ENCODE results near the gene GOLPH3L.
"Not testable (repeated sequence)": the region's sequence is repeated elsewhere in the genome, so short reads cannot be mapped to it uniquely, and the experiment has no call there.

The GOLPH3L gene

GRCh38 chr1:150634839-150635622 lies 61.9 kb downstream of the GOLPH3L start:
- not testable (repeated sequence) for H3K27me3 Mint-ChIP-seq; H3K4me3 Mint-ChIP-seq; H3K27ac Mint-ChIP-seq; H3K9me3 Mint-ChIP-seq; H3K4me1 Mint-ChIP-seq (ENCODE audit: low read depth); H3K36me3 Mint-ChIP-seq (ENCODE audit: low read depth)

- H3K27ac Mint-ChIP-seq = no peak within 1 kb of the TSS
- H3K4me1 Mint-ChIP-seq (ENCODE audit: low read depth) = peaks cover 7% of the 10 kb centered on the region
- H3K27me3 Mint-ChIP-seq = no peaks in the 10 kb centered on the region
- peaks cover 39% of the 10 kb centered on the region for H3K36me3 Mint-ChIP-seq (ENCODE audit: low read depth)
- no peak within 1 kb of the TSS for H3K4me3 Mint-ChIP-seq
- no peaks in the 10 kb centered on the region for H3K9me3 Mint-ChIP-seq
These were observed 67.6 kb downstream of the GOLPH3L start, which contains the start of gene ENSA for GRCh38 chr1:150629115-150629928. ENSA (minus strand) TSS chr1:150629612; CDS start chr1:150629470, 142 bp downstream.

- Mint-ChIP-seq H3K9me3 (no peaks in the 10 kb centered on the region), H3K36me3 (ENCODE audit: low read depth) (peaks cover 44% of the 10 kb centered on the region), H3K27ac (no peak overlapping the region), H3K4me3 (no peak overlapping the region), H3K4me1 (ENCODE audit: low read depth) (peaks cover 7% of the 10 kb centered on the region), H3K27me3 (no peaks in the 10 kb centered on the region)
These were observed 68.2 kb downstream of the GOLPH3L start for GRCh38 chr1:150628766-150629114.

GRCh38 chr1:150627826-150628410 lies 69.0 kb downstream of the GOLPH3L start:
- Mint-ChIP-seq H3K27ac (no peak overlapping the region), H3K4me1 (ENCODE audit: low read depth) (peaks cover 7% of the 10 kb centered on the region), H3K36me3 (ENCODE audit: low read depth) (peaks cover 53% of the 10 kb centered on the region), H3K27me3 (no peaks in the 10 kb centered on the region), H3K4me3 (no peak overlapping the region), H3K9me3 (no peaks in the 10 kb centered on the region)

GRCh38 chr1:150626150-150626549 lies 70.8 kb downstream of the GOLPH3L start:
- Mint-ChIP-seq H3K4me3 (peak overlapping the region; percentile 62), H3K36me3 (ENCODE audit: low read depth) (peaks cover 66% of the 10 kb centered on the region), H3K4me1 (ENCODE audit: low read depth) (peaks cover 7% of the 10 kb centered on the region)

GRCh38 chr1:150624546-150624945 lies 72.4 kb downstream of the GOLPH3L start:
- not testable (repeated sequence) for H3K4me1 Mint-ChIP-seq (ENCODE audit: low read depth); H3K9me3 Mint-ChIP-seq; H3K27me3 Mint-ChIP-seq
- H3K27ac Mint-ChIP-seq = peak overlapping the region; percentile 87
- H3K36me3 Mint-ChIP-seq (ENCODE audit: low read depth) = peaks cover 82% of the 10 kb centered on the region
- peak overlapping the region; percentile 30 for H3K4me3 Mint-ChIP-seq

More at GRCh38 chr1:150626150-150626549, 70.8 kb downstream of the GOLPH3L start:
- Mint-ChIP-seq H3K27ac (peak overlapping the region; percentile 87), H3K27me3 (no peaks in the 10 kb centered on the region), H3K9me3 (no peaks in the 10 kb centered on the region)

- H3K9me3 Mint-ChIP-seq; H3K4me1 Mint-ChIP-seq (ENCODE audit: low read depth); H3K27me3 Mint-ChIP-seq: not testable (repeated sequence)
- peak overlapping the region; percentile 30 for H3K4me3 Mint-ChIP-seq
- peaks cover 86% of the 10 kb centered on the region for H3K36me3 Mint-ChIP-seq (ENCODE audit: low read depth)
- peak overlapping the region; percentile 87 for H3K27ac Mint-ChIP-seq
These were observed 72.8 kb downstream of the GOLPH3L start for GRCh38 chr1:150624134-150624533.

- peaks cover 85% of the 10 kb centered on the region for H3K36me3 Mint-ChIP-seq (ENCODE audit: low read depth)
- no peaks in the 10 kb centered on the region for H3K4me1 Mint-ChIP-seq (ENCODE audit: low read depth)
- H3K27me3 Mint-ChIP-seq = no peaks in the 10 kb centered on the region
- peak overlapping the region; percentile 77 for H3K27ac Mint-ChIP-seq
- H3K4me3 Mint-ChIP-seq = no peak overlapping the region
- H3K9me3 Mint-ChIP-seq = no peaks in the 10 kb centered on the region
These were observed 74.5 kb downstream of the GOLPH3L start for GRCh38 chr1:150622303-150622975.

- H3K4me1 Mint-ChIP-seq (ENCODE audit: low read depth) = peaks cover 5% of the 10 kb centered on the region
- no peaks in the 10 kb centered on the region for H3K27me3 Mint-ChIP-seq
- no peaks in the 10 kb centered on the region for H3K9me3 Mint-ChIP-seq
- H3K27ac Mint-ChIP-seq = peak overlapping the region; percentile 77
- H3K36me3 Mint-ChIP-seq (ENCODE audit: low read depth) = peaks cover 85% of the 10 kb centered on the region
- no peak overlapping the region for H3K4me3 Mint-ChIP-seq
These were observed 75.3 kb downstream of the GOLPH3L start for GRCh38 chr1:150621497-150622302.

GRCh38 chr1:150620919-150621318 lies 76.0 kb downstream of the GOLPH3L start:
- Mint-ChIP-seq H3K9me3 (no peaks in the 10 kb centered on the region), H3K4me3 (no peak overlapping the region), H3K27me3 (no peaks in the 10 kb centered on the region), H3K4me1 (ENCODE audit: low read depth) (peaks cover 13% of the 10 kb centered on the region), H3K27ac (peak overlapping the region; percentile 75), H3K36me3 (ENCODE audit: low read depth) (peaks cover 85% of the 10 kb centered on the region)

- H3K9me3 Mint-ChIP-seq = no peaks in the 10 kb centered on the region
- H3K27me3 Mint-ChIP-seq = no peaks in the 10 kb centered on the region
- H3K27ac Mint-ChIP-seq = peak overlapping the region; percentile 47
- H3K36me3 Mint-ChIP-seq (ENCODE audit: low read depth) = peaks cover 84% of the 10 kb centered on the region
- H3K4me3 Mint-ChIP-seq = no peak overlapping the region
- peaks cover 24% of the 10 kb centered on the region for H3K4me1 Mint-ChIP-seq (ENCODE audit: low read depth)
These were observed 77.1 kb downstream of the GOLPH3L start for GRCh38 chr1:150619576-150620509.

GRCh38 chr1:150615346-150616201 lies 81.4 kb downstream of the GOLPH3L start:
- H3K9me3 Mint-ChIP-seq = no peaks in the 10 kb centered on the region
- no peaks in the 10 kb centered on the region for H3K27me3 Mint-ChIP-seq
- H3K36me3 Mint-ChIP-seq (ENCODE audit: low read depth) = peaks cover 69% of the 10 kb centered on the region
- H3K27ac Mint-ChIP-seq = peak overlapping the region; percentile 87
- peak overlapping the region; percentile 54 for H3K4me3 Mint-ChIP-seq
- H3K4me1 Mint-ChIP-seq (ENCODE audit: low read depth) = peaks cover 65% of the 10 kb centered on the region
